ENCODE measurements around the gene OSTC.

The OSTC gene

GRCh38 chr4:108690738-108691137, 40.3 kb downstream of the OSTC start:
- no peak for TF ChIP-seq EZH2 (IDR thresholded peaks at IDR 0.05; ENCODE audit: borderline replicate concordance, low read length)
- no peak for TF ChIP-seq CTCF (IDR thresholded peaks at IDR 0.05; ENCODE audit: low read length)
- Histone ChIP-seq H3K36me3 (ENCODE audit: insufficient read depth, low read length) (no peaks in the 10 kb centered on the region), H3F3A (ENCODE audit: insufficient read depth, low read length) (no peaks in the 10 kb centered on the region), H3K27me3 (ENCODE audit: insufficient read depth, low read length) (no peaks in the 10 kb centered on the region), H3K9me2 (ENCODE audit: low read depth, low read length) (no peaks in the 10 kb centered on the region), H3K4me2 (ENCODE audit: low read length) (no peak overlapping the region), H4K20me1 (ENCODE audit: insufficient read depth, low read length) (no peaks in the 10 kb centered on the region), H3K9ac (ENCODE audit: low read length) (no peak overlapping the region), H2AFZ (ENCODE audit: low read length) (no peak overlapping the region), H3K9me3 (ENCODE audit: low read length) (no peaks in the 10 kb centered on the region), H3K79me2 (ENCODE audit: insufficient read depth, low read length) (no peaks in the 10 kb centered on the region), H3K27ac (ENCODE audit: low read depth, low read length, poor library complexity, severe bottlenecking) (no peak overlapping the region), H3K4me1 (ENCODE audit: insufficient read depth, low read length, severe bottlenecking) (no peaks in the 10 kb centered on the region), H3K4me3 (ENCODE audit: low read depth, low read length, poor library complexity, severe bottlenecking) (no peak overlapping the region)

GRCh38 chr4:108693211-108693610, 42.8 kb downstream of the OSTC start:
- Histone ChIP-seq H4K20me1 (ENCODE audit: insufficient read depth, low read length) (no peaks in the 10 kb centered on the region), H3K4me1 (ENCODE audit: insufficient read depth, low read length, severe bottlenecking) (no peaks in the 10 kb centered on the region), H3K4me2 (ENCODE audit: low read length) (no peak overlapping the region), H2AFZ (ENCODE audit: low read length) (no peak overlapping the region), H3K27ac (ENCODE audit: low read depth, low read length, poor library complexity, severe bottlenecking) (no peak overlapping the region), H3K9ac (ENCODE audit: low read length) (no peak overlapping the region), H3K79me2 (ENCODE audit: insufficient read depth, low read length) (no peaks in the 10 kb centered on the region), H3K4me3 (ENCODE audit: low read depth, low read length, poor library complexity, severe bottlenecking) (no peak overlapping the region), H3K27me3 (ENCODE audit: insufficient read depth, low read length) (no peaks in the 10 kb centered on the region), H3F3A (ENCODE audit: insufficient read depth, low read length) (no peaks in the 10 kb centered on the region), H3K9me3 (ENCODE audit: low read length) (no peaks in the 10 kb centered on the region), H3K9me2 (ENCODE audit: low read depth, low read length) (no peaks in the 10 kb centered on the region), H3K36me3 (ENCODE audit: insufficient read depth, low read length) (no peaks in the 10 kb centered on the region)
- TF ChIP-seq EZH2 (IDR thresholded peaks at IDR 0.05; ENCODE audit: borderline replicate concordance, low read length) (no peak), CTCF (IDR thresholded peaks at IDR 0.05; ENCODE audit: low read length) (no peak)

- no peaks in the 10 kb centered on the region for H3K79me2 ChIP-seq (ENCODE audit: insufficient read depth, low read length)
- H3K4me1 ChIP-seq (ENCODE audit: insufficient read depth, low read length, severe bottlenecking), result no peaks in the 10 kb centered on the region
- no peaks in the 10 kb centered on the region for H3K9me2 ChIP-seq (ENCODE audit: low read depth, low read length)
- H3K4me2 ChIP-seq (ENCODE audit: low read length), result no peak overlapping the region
- H4K20me1 ChIP-seq (ENCODE audit: insufficient read depth, low read length), result no peaks in the 10 kb centered on the region
- H3F3A ChIP-seq (ENCODE audit: insufficient read depth, low read length), result no peaks in the 10 kb centered on the region
- H3K4me3 ChIP-seq (ENCODE audit: low read depth, low read length, poor library complexity, severe bottlenecking), result no peak overlapping the region
- H3K9ac ChIP-seq (ENCODE audit: low read length), result no peak overlapping the region
- H3K27me3 ChIP-seq (ENCODE audit: insufficient read depth, low read length), result no peaks in the 10 kb centered on the region
- TF ChIP-seq CTCF (IDR thresholded peaks at IDR 0.05; ENCODE audit: low read length), result no peak
- no peak for TF ChIP-seq EZH2 (IDR thresholded peaks at IDR 0.05; ENCODE audit: borderline replicate concordance, low read length)
- H3K36me3 ChIP-seq (ENCODE audit: insufficient read depth, low read length), result no peaks in the 10 kb centered on the region
- no peak overlapping the region for H2AFZ ChIP-seq (ENCODE audit: low read length)
- H3K27ac ChIP-seq (ENCODE audit: low read depth, low read length, poor library complexity, severe bottlenecking), result no peak overlapping the region
- no peaks in the 10 kb centered on the region for H3K9me3 ChIP-seq (ENCODE audit: low read length)
Measured at GRCh38 chr4:108693819-108694218, 43.4 kb downstream of the OSTC start.

All from OCI-LY1 (cell line).